Neural crest cell (in vitro differentiated cells): ENCODE results near the gene LTBP1. TPM values are rescaled to one million over a fixed set of nuclear protein-coding genes. Genes with fewer than 3 reads are reported as not detected.
A peak's percentile ranks its signal among the peaks of the same experiment; 100 is the strongest.
"Not testable (repeated sequence)": the region's sequence is repeated elsewhere in the genome, so short reads cannot be mapped to it uniquely, and the experiment has no call there.

ENCODE experiments used
- DNase-seq: peaks from one replicate; pipeline ENCODE4 v3.0.0; 2021; ENCODE audit warnings: low read depth, mixed read lengths, low spot score
- H3K27ac Mint-ChIP-seq: one replicate; pipeline ENCODE4 v1.8.0; 2021; ENCODE audit warnings: mild to moderate bottlenecking, mixed read lengths; ENCODE audit not compliant: unreplicated experiment
- H3K27me3 Mint-ChIP-seq: 2 replicates; pipeline ENCODE4 v1.8.0; 2021; ENCODE audit warnings: low read depth, mild to moderate bottlenecking, mixed read lengths
- H3K36me3 Mint-ChIP-seq: 2 replicates; pipeline ENCODE4 v1.8.0; 2021; ENCODE audit warnings: low read depth, mild to moderate bottlenecking, mixed read lengths
- H3K4me1 Mint-ChIP-seq: 2 replicates; pipeline ENCODE4 v1.8.0; 2021; ENCODE audit warnings: mixed read lengths
- H3K4me3 Mint-ChIP-seq: one replicate; pipeline ENCODE4 v1.8.0; 2021; ENCODE audit warnings: mild to moderate bottlenecking, mixed read lengths
- H3K9me3 Mint-ChIP-seq: 2 replicates; pipeline ENCODE4 v1.8.0; 2021; ENCODE audit warnings: mixed read lengths
- CTCF ChIP-seq: fragments of 200-600 bp; sonication (generic); conservative IDR thresholded peaks from 2 replicates; pipeline ENCODE4 v1.5.0; 2021; ENCODE audit warnings: antibody characterized with exemption, mild to moderate bottlenecking
- total RNA-seq: library from RNA; stranded (reverse); gene quantifications from 2 replicates; pipeline ENCODE4 v1.2.1, GENCODE V29; 2021

LTBP1 gene
- total RNA-seq, 1 donor from 2014 or later = 30.2 TPM

DNA sequence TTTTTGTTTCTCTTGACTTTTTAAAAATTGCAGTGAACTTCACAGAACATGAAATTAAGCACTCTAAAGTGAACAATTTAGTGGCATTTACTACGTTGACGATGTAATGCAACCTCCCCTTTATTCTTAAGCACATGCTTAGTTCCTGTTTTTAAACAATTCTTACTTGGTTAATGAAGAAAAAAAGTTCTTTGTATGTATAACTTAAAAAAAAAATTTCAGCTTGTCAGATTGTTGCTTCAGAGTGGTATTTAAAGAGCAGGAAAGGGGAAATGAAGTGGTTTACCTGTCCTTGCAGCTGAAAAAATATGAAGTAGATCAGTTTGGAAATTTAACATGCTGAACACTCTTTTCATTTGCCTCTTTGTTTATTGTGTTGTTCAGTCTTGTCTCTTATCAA, 434.0 kb downstream of the LTBP1 start:
- Mint-ChIP-seq H3K27ac (no peak overlapping the region), H3K36me3 (no peaks in the 10 kb centered on the region), H3K4me3 (no peak overlapping the region), H3K27me3 (no peaks in the 10 kb centered on the region), H3K4me1 (peaks cover 24% of the 10 kb centered on the region), H3K9me3 (no peaks in the 10 kb centered on the region)
- DNase-seq = no peak
- no peak for TF ChIP-seq CTCF

- Mint-ChIP-seq H3K27ac (no peak overlapping the region), H3K9me3 (no peaks in the 10 kb centered on the region), H3K4me3 (no peak overlapping the region), H3K4me1 (peaks cover 24% of the 10 kb centered on the region), H3K27me3 (no peaks in the 10 kb centered on the region), H3K36me3 (no peaks in the 10 kb centered on the region)
- DNase-seq = no peak
- no peak for TF ChIP-seq CTCF
Measured at GRCh38 chr2:33381301-33381858, 434.6 kb downstream of the LTBP1 start.

- Mint-ChIP-seq H3K27ac (peak overlapping the region; percentile 50), H3K27me3 (no peaks in the 10 kb centered on the region), H3K4me3 (no peak overlapping the region), H3K9me3 (peaks cover 4% of the 10 kb centered on the region), H3K36me3 (peaks cover 8% of the 10 kb centered on the region), H3K4me1 (peaks cover 16% of the 10 kb centered on the region)
- no peak for DNase-seq
- no peak for TF ChIP-seq CTCF
Measured at GRCh38 chr2:33383855-33384598, 437.3 kb downstream of the LTBP1 start.

DNA sequence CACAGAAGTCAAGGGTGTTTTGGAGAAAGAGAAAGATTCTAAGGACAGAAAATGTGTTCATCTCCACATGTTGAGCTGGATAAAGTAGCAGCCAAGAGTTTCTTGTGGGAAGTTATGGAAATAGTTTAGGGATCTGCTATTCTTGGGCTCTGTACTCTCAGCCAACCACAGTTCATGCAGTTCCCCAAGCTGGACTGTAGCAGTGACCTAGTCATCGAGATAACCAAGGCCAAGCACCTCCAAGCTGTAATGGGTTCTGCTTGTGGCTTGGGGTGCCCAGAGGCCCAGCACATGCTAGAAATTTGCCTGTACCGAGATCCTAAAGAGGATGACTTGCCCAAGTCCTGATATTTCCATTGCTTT, 437.8 kb downstream of the LTBP1 start:
- no peak overlapping the region for H3K27ac Mint-ChIP-seq

GRCh38 chr2:33388996-33389395, 442.2 kb downstream of the LTBP1 start:
- H3K27me3 Mint-ChIP-seq = no peaks in the 10 kb centered on the region
- no peak for DNase-seq
- no peak for TF ChIP-seq CTCF
- peaks cover 4% of the 10 kb centered on the region for H3K4me1 Mint-ChIP-seq
- H3K27ac Mint-ChIP-seq = no peak overlapping the region
- no peak overlapping the region for H3K4me3 Mint-ChIP-seq
- peaks cover 14% of the 10 kb centered on the region for H3K36me3 Mint-ChIP-seq
- H3K9me3 Mint-ChIP-seq = peaks cover 4% of the 10 kb centered on the region

More for the DNA sequence above, 437.8 kb downstream of the LTBP1 start:
- no peak for DNase-seq
- H3K4me1 Mint-ChIP-seq = peaks cover 12% of the 10 kb centered on the region
- H3K36me3 Mint-ChIP-seq = peaks cover 8% of the 10 kb centered on the region
- no peaks in the 10 kb centered on the region for H3K27me3 Mint-ChIP-seq
- H3K9me3 Mint-ChIP-seq = peaks cover 4% of the 10 kb centered on the region
- no peak for TF ChIP-seq CTCF
- no peak overlapping the region for H3K4me3 Mint-ChIP-seq

- H3K27ac Mint-ChIP-seq, H3K27me3 Mint-ChIP-seq, DNase-seq, H3K4me1 Mint-ChIP-seq, H3K4me3 Mint-ChIP-seq, H3K9me3 Mint-ChIP-seq: not testable (repeated sequence)
- peaks cover 14% of the 10 kb centered on the region for H3K36me3 Mint-ChIP-seq
Measured at GRCh38 chr2:33389695-33390094, 442.9 kb downstream of the LTBP1 start.
